ENCODE data around the gene GPC6.
"Not testable (repeated sequence)": the region's sequence is repeated elsewhere in the genome, so short reads cannot be mapped to it uniquely, and the experiment has no call there.

The GPC6 gene

GRCh38 chr13:94322925-94323763, 1096.5 kb downstream of the GPC6 start:
- DNase-seq = no peak

GRCh38 chr13:94323764-94324758, 1097.5 kb downstream of the GPC6 start:
- DNase-seq = no peak

GRCh38 chr13:94324767-94325540, 1098.3 kb downstream of the GPC6 start:
- no peak for DNase-seq

GRCh38 chr13:94325650-94326049, 1099.0 kb downstream of the GPC6 start:
- DNase-seq = no peak

- no peak for DNase-seq
Observed at GRCh38 chr13:94327318-94327717, 1100.7 kb downstream of the GPC6 start.

- no peak for DNase-seq
Observed at GRCh38 chr13:94328381-94329041, 1101.9 kb downstream of the GPC6 start.

- DNase-seq = no peak
Observed at GRCh38 chr13:94329277-94329676, 1102.7 kb downstream of the GPC6 start.

- DNase-seq = no peak
Observed at GRCh38 chr13:94329754-94330551, 1103.3 kb downstream of the GPC6 start.

GRCh38 chr13:94330552-94331071, 1104.0 kb downstream of the GPC6 start:
- DNase-seq = no peak

GRCh38 chr13:94331281-94331680, 1104.7 kb downstream of the GPC6 start:
- no peak for DNase-seq

GRCh38 chr13:94332359-94333096, 1105.9 kb downstream of the GPC6 start:
- DNase-seq = no peak

GRCh38 chr13:94333131-94333820, 1106.7 kb downstream of the GPC6 start:
- no peak for DNase-seq

GRCh38 chr13:94335761-94336526, 1109.3 kb downstream of the GPC6 start:
- DNase-seq = no peak

- no peak for DNase-seq
Observed at GRCh38 chr13:94339116-94339687, 1112.6 kb downstream of the GPC6 start.

GRCh38 chr13:94342436-94343242, 1116.0 kb downstream of the GPC6 start:
- DNase-seq = no peak

GRCh38 chr13:94343243-94343585, 1116.6 kb downstream of the GPC6 start:
- no peak for DNase-seq

GRCh38 chr13:94343687-94344086, 1117.1 kb downstream of the GPC6 start:
- not testable (repeated sequence) for DNase-seq

Data from T1000 (cell line).